Choroid plexus epithelial cell (primary cell): ENCODE results near the gene PAEP.
"Not testable (repeated sequence)": the region's sequence is repeated elsewhere in the genome, so short reads cannot be mapped to it uniquely, and the experiment has no call there.

ENCODE experiments used
- DNase-seq: peaks from one replicate; pipeline ENCODE4 v3.0.0-alpha.2; 2010; ENCODE audit warnings: low read depth
- H3K4me3 ChIP-seq: 2 replicates; pipeline ENCODE4 v1.5.1; 2011; ENCODE audit warnings: low read depth, mild to moderate bottlenecking, control low read depth, low read length, moderate library complexity
- TF ChIP-seq, protein P1 (sequence below): conservative IDR thresholded peaks from 2 replicates; pipeline ENCODE4 v1.5.1; 2011; ENCODE audit warnings: low read depth, mild to moderate bottlenecking, control low read depth, inconsistent platforms, low read length, moderate library complexity

Gene PAEP

DNA sequence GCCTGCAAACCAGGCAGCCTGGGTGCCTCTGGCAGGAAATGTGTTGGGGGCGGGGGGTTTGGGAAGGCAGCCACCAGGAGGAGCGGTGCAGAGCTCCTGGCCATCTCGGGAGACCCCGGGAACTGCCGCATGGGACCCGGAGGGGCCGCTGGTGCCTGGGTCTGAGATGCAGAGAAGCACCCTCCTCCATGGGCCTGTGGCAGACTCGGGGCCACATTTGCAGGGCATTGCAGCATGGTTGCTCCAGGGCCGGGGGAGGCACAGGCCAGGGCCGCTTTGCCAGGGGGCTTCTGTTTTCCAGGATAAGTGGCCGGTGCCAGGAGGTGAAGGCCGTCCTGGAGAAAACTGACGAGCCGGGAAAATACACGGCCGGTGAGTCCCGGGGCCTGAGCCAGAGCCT lies 38.6 kb upstream of the PAEP start:
- TF ChIP-seq, protein P1, sequence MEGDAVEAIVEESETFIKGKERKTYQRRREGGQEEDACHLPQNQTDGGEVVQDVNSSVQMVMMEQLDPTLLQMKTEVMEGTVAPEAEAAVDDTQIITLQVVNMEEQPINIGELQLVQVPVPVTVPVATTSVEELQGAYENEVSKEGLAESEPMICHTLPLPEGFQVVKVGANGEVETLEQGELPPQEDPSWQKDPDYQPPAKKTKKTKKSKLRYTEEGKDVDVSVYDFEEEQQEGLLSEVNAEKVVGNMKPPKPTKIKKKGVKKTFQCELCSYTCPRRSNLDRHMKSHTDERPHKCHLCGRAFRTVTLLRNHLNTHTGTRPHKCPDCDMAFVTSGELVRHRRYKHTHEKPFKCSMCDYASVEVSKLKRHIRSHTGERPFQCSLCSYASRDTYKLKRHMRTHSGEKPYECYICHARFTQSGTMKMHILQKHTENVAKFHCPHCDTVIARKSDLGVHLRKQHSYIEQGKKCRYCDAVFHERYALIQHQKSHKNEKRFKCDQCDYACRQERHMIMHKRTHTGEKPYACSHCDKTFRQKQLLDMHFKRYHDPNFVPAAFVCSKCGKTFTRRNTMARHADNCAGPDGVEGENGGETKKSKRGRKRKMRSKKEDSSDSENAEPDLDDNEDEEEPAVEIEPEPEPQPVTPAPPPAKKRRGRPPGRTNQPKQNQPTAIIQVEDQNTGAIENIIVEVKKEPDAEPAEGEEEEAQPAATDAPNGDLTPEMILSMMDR = no peak
- DNase-seq = no peak
- H3K4me3 ChIP-seq = no peak overlapping the region

DNA sequence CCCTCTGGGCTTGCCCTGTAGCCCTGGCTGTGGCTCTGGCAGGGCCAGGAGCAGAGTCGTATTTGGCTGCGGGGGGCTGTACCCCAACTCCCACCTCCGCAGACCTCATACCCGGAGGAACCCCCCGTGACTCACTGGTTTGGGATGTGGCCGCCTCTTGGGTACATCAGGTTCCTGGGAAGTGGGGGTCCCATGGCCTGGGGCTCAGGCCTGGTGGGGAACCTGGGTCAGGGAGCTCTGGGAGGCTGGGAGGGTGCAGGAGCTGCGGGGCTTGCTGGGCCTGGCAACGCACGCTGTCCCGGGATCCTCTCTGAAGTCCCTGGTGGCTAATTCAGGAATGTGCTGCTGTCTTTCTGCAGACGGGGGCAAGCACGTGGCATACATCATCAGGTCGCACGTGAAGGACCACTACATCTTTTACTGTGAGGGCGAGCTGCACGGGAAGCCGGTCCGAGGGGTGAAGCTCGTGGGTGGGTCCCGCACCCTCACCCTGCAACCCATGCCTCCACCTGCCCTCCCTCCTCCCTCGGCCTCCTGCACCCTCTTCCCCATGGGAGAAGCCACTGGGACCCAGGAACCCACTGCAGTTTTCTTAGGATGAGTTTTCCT lies 37.9 kb upstream of the PAEP start:
- TF ChIP-seq, protein P1 = no peak
- no peak overlapping the region for H3K4me3 ChIP-seq
- no peak for DNase-seq

DNA sequence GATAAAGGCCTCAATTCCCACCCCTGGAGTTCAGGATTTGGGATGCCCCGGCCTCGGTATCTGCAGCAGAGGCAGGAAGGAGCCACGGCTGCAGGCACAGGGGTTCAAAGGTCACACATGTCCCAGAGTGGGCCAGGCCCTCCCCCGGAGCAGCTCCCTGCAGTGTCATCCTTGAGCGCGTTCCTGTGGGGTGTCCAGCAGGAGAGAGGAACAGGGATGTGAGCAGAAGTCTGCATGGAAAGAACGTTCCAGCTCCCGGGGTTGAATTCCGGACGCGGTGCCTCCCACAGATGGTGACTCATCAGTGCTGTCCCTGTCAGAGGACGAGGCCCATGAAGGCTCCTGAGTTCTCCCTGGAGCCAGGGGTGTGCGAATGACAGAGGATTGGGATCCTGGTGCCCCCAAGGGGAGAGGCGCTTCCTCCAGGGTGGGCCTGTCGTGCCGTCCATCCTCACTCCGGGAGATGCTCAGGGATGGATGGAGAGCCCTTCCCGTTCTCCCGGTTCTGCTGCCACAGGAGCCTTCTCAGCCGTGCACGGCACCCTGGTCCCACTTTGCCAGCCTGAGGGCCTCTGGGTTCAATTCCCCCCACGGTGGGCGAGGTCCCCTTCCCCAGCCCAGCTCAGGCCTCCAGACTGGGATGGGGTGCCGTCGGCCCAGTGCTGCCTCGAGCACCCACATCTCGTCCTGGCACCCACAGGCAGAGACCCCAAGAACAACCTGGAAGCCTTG lies 37.3 kb upstream of the PAEP start:
- no peak for DNase-seq
- TF ChIP-seq, protein P1 = no peak
- H3K4me3 ChIP-seq = no peak overlapping the region

DNA sequence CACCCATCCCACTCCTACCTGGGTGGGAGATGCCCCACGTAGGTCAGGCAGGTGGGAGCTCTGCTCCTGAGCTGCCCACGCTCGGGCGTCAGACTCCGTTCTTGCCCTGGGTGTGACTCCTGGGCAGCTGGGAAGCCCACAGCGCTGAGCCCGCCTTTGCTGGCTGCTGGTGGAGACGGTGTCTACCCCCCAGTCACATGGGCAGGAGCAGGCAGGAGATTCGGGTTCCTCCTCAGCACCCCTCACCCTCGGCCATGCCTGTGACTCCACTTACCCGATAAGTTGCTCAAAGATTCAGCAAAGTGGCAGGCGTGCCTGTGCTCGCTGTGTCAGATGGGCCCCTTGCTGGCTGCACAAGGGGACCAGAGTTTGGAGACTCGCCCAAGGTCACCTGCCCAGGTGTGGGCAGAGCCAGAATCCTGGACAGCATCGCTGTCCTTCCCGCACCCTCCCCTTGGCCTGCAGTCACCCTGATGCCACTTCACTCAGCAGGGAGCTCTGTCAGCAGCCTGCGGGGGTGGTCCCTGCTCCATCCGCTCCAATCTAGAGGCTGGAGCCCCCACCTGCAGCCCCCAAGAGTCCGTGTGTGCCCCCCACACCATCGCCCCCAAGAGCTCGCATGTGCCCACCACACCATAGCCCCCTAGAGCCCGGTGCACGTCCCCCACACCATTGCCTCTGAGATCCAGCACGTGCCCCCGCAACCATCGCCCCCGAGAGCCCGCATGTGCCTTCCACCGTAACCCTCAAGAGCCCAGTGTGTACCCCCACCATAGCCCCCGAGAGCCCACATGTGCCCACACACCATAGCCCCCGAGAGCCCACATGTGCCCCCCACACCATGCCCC lies 36.1 kb upstream of the PAEP start:
- TF ChIP-seq, protein P1 = no peak
- no peak overlapping the region for H3K4me3 ChIP-seq
- no peak for DNase-seq

DNA sequence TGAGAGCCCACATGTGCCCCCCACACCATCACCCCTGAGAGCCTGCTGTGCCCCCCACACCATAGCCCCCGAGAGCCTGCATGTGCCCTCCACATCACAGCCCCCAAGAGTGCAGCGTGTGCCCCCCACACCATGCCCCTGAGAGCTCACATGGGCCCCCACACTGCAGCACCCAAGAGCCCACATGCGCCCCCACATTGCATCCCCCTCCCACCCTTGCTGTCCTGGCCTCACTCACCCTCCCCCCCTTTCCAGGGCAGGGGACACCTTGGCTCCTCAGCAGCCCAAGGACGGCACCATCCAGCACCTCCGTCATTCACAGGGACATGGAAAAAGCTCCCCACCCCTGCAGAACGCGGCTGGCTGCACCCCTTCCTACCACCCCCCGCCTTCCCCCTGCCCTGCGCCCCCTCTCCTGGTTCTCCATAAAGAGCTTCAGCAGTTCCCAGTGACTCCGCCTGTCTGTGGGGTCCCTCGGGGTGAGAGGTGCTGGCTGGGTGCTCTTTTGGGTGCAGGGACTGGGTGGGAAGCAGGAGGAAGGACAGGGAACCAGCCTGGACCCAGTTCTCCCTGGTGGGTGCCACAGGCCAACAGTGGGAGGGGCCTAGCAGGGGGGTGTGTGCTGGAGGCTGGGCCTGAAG lies 35.3 kb upstream of the PAEP start:
- H3K4me3 ChIP-seq = no peak overlapping the region
- TF ChIP-seq, protein P1 = no peak
- no peak for DNase-seq

DNA sequence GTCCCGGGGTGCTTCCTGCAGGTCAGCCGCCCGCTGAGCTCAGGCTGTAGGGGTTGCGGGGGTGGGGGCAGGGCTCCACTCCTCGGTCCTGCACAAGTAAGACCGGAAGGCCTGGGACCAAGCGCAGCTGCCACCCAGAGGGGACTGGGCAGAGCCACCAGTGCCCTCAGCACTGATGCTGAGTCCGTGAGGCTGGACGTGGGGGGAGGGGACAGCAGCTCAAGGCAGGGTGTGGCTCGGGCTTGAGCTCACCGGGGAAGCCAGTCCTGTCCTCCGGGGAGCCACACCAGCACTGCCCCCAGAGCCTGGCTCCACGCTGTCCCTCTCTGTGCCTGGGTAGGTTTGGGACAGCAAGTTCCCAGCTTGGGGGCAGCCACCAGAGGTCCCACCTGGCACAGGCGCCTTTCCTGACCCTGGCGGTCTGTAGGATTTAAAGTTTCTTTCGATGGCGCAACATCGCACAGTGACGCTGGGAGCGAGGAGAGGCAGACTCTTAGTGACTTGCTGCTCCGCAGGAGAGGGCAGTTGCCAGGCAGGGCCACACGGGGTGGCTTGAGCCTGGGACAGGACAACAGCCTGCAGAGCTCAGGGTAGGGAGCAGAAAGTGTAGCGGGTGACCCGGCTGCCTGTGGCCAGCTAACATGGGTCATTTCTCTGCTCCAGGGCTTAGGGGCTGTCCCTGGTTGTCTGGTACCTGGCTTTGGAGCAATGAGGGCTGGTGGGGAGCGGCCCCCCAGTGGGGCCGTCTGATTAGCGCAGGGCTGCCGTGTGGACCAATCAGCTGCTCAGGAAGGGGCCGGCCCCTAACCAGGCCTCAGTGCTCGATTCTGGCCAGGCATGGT lies 34.6 kb upstream of the PAEP start:
- no peak for DNase-seq

DNA sequence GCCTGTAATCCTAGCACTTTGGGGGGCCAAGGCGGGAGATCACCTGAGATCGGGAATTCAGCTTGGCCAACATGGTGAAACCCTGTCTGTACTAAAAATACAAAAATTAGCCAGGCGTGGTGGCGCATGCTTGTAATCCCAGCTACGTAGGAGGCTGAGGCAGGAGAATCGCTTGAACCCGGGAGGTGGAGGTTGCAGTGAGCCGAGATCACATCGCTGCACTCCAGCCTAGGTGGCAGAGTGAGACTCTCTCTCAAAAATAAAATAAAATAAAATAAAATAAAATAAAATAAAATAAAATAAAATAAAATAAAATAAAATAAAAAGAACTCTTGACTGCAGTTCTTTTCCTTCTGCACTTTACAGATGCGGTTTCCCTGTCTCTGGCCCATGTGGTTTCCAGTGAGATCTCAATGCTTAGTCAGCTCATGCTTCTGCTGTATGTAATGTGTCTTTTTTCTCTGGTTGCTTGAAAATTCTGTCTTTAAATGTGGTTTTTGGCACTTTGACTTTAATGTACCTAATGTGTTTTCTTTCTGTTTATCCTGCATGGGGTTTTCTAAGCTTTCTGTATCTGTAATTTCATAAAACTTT lies 32.6 kb upstream of the PAEP start:
- not testable (repeated sequence) for DNase-seq, H3K4me3 ChIP-seq

More for the DNA sequence above, 34.6 kb upstream of the PAEP start:
- no peak overlapping the region for H3K4me3 ChIP-seq
- TF ChIP-seq, protein P1 = no peak
